Measurements from ENCODE around the gene IL2RA. TPM values are rescaled to one million over a fixed set of nuclear protein-coding genes. Genes with fewer than 3 reads are reported as not detected.

The IL2RA gene
- total and polyA plus RNA-seq, 2 donors from 2014 or later: 0.54 to 11.9 TPM

- no peak overlapping the region for H3K27ac ChIP-seq (ENCODE audit: low read depth in 2 of 2, low read length in 2 of 2)
- intact Hi-C loops (cut with DNase I): no loop called here
- no peak overlapping the region for H3K4me3 ChIP-seq (ENCODE audit: low read length in 3 of 3)
- no peak for DNase-seq
- no peaks in the 10 kb centered on the region for H3K27me3 ChIP-seq (ENCODE audit: control insufficient read depth, insufficient read depth, low read length)
- no peaks in the 10 kb centered on the region for H3K9me3 ChIP-seq (ENCODE audit: control insufficient read depth in 2 of 3, insufficient read depth in 1 of 3, low read length in 3 of 3)
- TF ChIP-seq CTCF (IDR thresholded peaks at IDR 0.05; ENCODE audit: borderline replicate concordance, extremely low read depth, insufficient read depth): no peak
- H3K9ac ChIP-seq (ENCODE audit: low read length in 3 of 3): no peak overlapping the region
- FAIRE-seq: no peak
- peaks cover 0 to 10% (median 10%) of the 10 kb centered on the region in 3 donors for H3K4me1 ChIP-seq (ENCODE audit: control insufficient read depth in 2 of 3, insufficient read depth in 2 of 3, low read depth in 1 of 3, low read length in 3 of 3)
- no peaks in the 10 kb centered on the region for H3K36me3 ChIP-seq (ENCODE audit: control insufficient read depth in 2 of 3, insufficient read depth in 3 of 3, low read length in 3 of 3)
Observed at GRCh38 chr10:6048281-6049030, 13.7 kb downstream of the IL2RA start.

GRCh38 chr10:6047847-6048246 lies 14.3 kb downstream of the IL2RA start:
- intact Hi-C loops (cut with DNase I): no loop called here
- Histone ChIP-seq H3K27ac (ENCODE audit: low read depth in 2 of 2, low read length in 2 of 2) (no peak overlapping the region), H3K9ac (ENCODE audit: low read length in 3 of 3) (no peak overlapping the region), H3K4me1 (ENCODE audit: control insufficient read depth in 2 of 3, insufficient read depth in 2 of 3, low read depth in 1 of 3, low read length in 3 of 3) (peaks cover 0 to 6% (median 5%) of the 10 kb centered on the region in 3 donors), H3K9me3 (ENCODE audit: control insufficient read depth in 2 of 3, insufficient read depth in 1 of 3, low read length in 3 of 3) (no peaks in the 10 kb centered on the region), H3K27me3 (ENCODE audit: control insufficient read depth, insufficient read depth, low read length) (no peaks in the 10 kb centered on the region), H3K36me3 (ENCODE audit: control insufficient read depth in 2 of 3, insufficient read depth in 3 of 3, low read length in 3 of 3) (no peaks in the 10 kb centered on the region), H3K4me3 (ENCODE audit: low read length in 3 of 3) (no peak overlapping the region)
- no peak for TF ChIP-seq CTCF (IDR thresholded peaks at IDR 0.05; ENCODE audit: borderline replicate concordance, extremely low read depth, insufficient read depth)
- DNase-seq (no peak), FAIRE-seq (no peak)

- Histone ChIP-seq H3K9me3 (ENCODE audit: control insufficient read depth in 2 of 3, insufficient read depth in 1 of 3, low read length in 3 of 3) (no peaks in the 10 kb centered on the region), H3K4me1 (ENCODE audit: control insufficient read depth in 2 of 3, insufficient read depth in 2 of 3, low read depth in 1 of 3, low read length in 3 of 3) (no peaks in the 10 kb centered on the region), H3K36me3 (ENCODE audit: control insufficient read depth in 2 of 3, insufficient read depth in 3 of 3, low read length in 3 of 3) (no peaks in the 10 kb centered on the region), H3K9ac (ENCODE audit: low read length in 3 of 3) (no peak overlapping the region), H3K4me3 (ENCODE audit: low read length in 3 of 3) (no peak overlapping the region), H3K27ac (ENCODE audit: low read depth in 2 of 2, low read length in 2 of 2) (no peak overlapping the region), H3K27me3 (ENCODE audit: control insufficient read depth, insufficient read depth, low read length) (no peaks in the 10 kb centered on the region)
- no peak for TF ChIP-seq CTCF (IDR thresholded peaks at IDR 0.05; ENCODE audit: borderline replicate concordance, extremely low read depth, insufficient read depth)
- intact Hi-C loops (cut with DNase I): no loop called here
- FAIRE-seq (no peak), DNase-seq (no peak)
Observed at GRCh38 chr10:6046773-6047611, 15.2 kb downstream of the IL2RA start.

Data from kidney (tissue), 14 donors.